Epithelial cell of esophagus (primary cell): ENCODE data around the gene ABHD1.
"Not testable (repeated sequence)": the region's sequence is repeated elsewhere in the genome, so short reads cannot be mapped to it uniquely, and the experiment has no call there.

ENCODE experiments used
- DNase-seq: peaks from one replicate; pipeline ENCODE4 v3.0.0; 2010; ENCODE audit warnings: low read depth
- H3K4me3 ChIP-seq: 2 replicates; pipeline ENCODE4 v1.5.1; 2011; ENCODE audit warnings: mild to moderate bottlenecking, low read length, control low read depth
- TF ChIP-seq, protein P1 (sequence below): IDR thresholded peaks from 2 replicates; pipeline ENCODE4 v1.5.1; 2011; ENCODE audit warnings: low read depth, mild to moderate bottlenecking, low read length, control low read depth, inconsistent platforms; ENCODE audit not compliant: insufficient read depth; ENCODE audit errors: missing control alignments

ABHD1 gene

DNA sequence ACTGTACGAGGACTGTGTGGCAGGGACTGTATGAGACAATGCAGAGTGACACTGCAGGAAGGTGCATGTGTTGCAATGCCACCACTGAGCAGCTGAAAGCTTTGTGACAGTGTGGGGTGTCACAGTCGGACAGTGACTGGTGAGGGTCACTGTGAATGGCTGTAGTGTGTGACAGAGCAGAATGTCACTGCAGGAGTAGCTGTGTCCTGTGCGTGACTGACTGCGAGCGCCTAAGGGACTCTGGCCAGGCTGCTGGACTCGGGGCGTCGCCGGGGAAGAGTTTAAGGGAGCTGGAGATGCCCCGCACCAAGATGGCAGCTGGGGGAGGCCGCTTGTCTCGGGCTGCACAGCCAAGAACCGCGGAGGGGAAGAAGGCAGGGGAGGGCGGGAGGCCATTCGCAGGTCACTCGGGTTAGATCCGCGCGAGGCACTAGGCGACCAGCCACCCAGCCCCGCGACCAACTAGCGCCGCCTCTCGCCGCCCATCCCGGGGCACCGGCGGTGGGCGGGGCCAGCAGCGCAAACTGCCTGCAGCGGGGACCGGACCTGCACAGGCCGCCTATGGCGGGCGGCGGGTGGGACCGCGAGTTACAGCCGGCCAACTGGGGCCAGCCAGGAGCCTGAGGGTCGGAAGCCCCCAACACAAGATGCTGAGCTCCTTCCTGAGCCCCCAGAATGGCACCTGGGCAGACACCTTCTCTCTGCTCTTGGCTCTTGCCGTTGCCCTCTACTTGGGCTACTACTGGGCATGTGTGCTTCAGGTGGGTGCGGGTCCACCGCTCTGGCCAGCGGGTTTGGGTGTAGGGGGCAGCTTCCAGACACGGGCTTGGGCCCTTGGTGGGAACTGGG lies at the start of gene ABHD1:
Gene ABHD1 (plus strand): TSS at position 514 of the 849 bp plus-strand sequence. CDS start 134 bp downstream, at position 648.
- TF ChIP-seq, protein P1, sequence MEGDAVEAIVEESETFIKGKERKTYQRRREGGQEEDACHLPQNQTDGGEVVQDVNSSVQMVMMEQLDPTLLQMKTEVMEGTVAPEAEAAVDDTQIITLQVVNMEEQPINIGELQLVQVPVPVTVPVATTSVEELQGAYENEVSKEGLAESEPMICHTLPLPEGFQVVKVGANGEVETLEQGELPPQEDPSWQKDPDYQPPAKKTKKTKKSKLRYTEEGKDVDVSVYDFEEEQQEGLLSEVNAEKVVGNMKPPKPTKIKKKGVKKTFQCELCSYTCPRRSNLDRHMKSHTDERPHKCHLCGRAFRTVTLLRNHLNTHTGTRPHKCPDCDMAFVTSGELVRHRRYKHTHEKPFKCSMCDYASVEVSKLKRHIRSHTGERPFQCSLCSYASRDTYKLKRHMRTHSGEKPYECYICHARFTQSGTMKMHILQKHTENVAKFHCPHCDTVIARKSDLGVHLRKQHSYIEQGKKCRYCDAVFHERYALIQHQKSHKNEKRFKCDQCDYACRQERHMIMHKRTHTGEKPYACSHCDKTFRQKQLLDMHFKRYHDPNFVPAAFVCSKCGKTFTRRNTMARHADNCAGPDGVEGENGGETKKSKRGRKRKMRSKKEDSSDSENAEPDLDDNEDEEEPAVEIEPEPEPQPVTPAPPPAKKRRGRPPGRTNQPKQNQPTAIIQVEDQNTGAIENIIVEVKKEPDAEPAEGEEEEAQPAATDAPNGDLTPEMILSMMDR, result no peak
- peak; percentile 10 for DNase-seq
- peak within 1 kb of the TSS; percentile 49 for H3K4me3 ChIP-seq

DNA sequence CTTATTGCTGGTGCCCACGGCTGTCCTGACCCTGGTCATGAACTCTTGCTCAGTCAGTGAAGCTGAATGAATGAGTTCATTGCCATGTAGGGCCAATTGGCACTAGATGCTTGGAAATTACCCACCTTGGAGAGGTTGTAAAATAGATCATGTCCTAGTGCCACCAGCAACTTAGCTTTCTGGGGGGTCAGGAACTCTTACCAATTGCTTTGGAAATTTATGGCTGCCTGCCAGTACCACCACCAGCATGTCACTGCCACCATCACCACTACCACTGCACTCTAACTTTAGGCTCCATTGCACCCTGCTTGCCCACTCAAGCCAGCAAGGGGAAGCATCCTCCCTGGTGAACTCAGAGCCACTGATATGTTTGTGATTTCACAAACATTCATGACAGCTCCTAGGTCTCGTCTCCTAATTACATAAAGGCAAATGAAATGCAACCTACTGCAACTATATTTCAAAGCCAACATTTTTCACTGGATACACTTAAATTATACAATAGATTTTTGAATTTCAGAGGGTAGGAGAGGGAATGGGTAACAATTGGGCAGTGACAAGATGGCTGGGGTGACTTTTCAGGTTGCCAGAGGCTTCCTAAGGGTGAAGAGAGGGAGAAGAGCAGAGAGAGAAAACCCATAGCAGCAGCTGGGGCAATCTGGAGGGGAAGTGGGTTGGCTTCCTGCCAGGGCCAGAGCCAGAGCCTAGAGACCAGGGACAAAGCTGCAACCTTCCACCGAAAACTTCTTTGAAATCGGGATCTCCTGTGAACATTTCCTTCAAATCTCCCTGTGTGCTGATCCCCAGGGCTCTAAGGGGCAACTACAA lies 48.7 kb upstream of the ABHD1 start:
- TF ChIP-seq, protein P1, result no peak

DNA sequence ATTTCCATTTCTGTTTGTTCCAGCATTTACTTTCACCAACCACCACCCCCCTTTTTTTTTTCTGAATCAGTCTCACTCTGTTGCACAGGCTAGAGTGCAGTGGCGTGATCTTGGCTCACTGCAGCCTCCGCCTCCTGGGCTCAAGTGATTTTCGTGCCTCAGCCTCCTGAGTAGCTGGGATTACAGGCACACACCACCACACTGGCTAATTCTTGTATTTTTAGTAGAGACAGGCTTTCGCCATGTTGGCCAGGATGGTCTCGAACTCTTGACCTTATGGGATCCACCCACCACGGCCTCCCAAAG lies 48.1 kb upstream of the ABHD1 start:
- not testable (repeated sequence) for DNase-seq, H3K4me3 ChIP-seq

More for the DNA sequence above, 48.7 kb upstream of the ABHD1 start:
- no peak for DNase-seq
- H3K4me3 ChIP-seq, result no peak overlapping the region

DNA sequence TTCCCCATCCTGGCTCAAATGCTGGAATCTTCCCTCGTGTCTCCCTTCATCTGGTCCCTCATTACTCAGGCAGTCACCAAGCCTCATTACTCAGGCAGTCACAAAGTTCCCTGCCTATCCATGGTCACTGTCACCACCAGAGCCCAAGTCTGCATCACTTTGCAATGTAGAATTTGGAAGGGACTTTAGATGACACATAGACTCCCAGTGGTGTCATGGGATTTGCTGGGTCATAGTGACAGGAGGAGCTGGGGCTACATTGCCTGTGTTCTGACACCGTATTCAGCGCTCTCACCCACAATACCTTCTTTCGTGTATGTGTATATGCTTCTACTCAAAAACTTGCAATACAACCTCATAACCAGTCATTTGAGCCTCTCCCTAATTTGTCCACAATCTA lies 47.3 kb upstream of the ABHD1 start:
- no peak overlapping the region for H3K4me3 ChIP-seq
- TF ChIP-seq, protein P1, result no peak
- DNase-seq, result no peak

DNA sequence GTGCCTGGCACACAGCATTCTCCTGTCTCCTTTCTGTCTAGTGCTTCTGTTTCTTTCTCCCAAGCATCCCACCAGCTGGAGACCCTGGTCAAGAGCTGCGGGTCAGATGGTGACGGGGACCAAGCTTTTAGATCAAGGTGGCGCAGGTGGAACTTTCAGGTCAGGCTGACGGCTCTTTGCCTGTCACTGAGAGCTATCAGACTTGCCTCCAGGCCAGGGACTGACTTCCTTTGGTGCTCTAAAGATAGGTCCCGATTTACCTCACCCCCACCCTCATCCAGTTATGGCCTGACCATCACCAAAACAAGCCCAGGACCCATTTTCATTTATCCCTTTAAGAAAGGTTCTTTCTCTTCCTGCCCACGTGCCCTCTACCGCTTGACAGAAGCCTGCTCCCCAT lies 46.4 kb upstream of the ABHD1 start:
- TF ChIP-seq, protein P1, result no peak
- no peak overlapping the region for H3K4me3 ChIP-seq
- no peak for DNase-seq

DNA sequence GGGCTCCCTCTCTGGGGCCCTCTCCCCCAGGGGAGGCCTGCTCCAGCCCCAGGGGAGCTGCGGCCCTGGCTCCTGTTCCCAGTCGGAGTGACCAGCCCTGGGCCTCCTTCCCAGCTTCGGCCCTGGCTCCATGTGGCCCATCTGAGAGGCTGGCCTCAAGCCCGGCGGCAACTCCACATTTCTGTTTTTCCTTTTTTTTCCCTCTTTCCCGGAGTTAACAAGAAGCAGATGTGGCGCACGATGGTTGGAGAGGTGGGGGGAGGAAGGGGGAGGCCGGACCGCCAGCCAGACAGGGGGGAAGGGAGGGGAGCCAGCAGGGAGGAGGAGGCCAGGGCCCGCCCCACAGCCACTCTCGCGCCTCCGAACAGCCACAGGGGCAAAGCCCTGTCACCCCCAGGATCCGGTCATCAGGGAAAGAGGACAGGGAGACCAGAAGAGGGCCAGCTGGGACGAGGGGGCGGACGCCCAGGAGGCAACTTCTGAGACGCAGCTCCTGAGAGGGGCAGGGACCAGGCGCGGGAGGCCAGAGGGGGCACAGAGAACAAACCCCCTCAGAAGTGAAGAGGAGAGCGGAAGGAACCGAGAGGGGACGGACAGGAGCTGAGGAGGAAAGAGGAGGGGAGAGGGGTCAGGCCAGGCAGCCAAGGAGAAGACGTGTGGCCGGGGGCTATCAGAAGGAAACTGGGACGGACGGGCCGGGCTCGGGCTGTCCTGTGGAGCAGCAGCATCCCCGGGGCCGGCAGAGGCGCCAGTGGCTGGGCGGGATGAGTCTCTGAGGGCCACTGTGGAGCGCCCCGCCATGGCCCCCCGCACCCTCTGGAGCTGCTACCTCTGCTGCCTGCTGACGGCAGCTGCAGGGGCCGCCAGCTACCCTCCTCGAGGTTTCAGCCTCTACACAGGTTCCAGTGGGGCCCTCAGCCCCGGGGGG lies 45.1 kb upstream of the ABHD1 start, which contains the start of gene EMILIN1:
Gene EMILIN1 (plus strand): TSS at position 349 of the 928 bp plus-strand sequence. CDS start 451 bp downstream, at position 800.
- no peak within 1 kb of the TSS for H3K4me3 ChIP-seq
- no peak for DNase-seq
- TF ChIP-seq, protein P1, result no peak
